ENCODE results near the gene SMAD2.

DNA sequence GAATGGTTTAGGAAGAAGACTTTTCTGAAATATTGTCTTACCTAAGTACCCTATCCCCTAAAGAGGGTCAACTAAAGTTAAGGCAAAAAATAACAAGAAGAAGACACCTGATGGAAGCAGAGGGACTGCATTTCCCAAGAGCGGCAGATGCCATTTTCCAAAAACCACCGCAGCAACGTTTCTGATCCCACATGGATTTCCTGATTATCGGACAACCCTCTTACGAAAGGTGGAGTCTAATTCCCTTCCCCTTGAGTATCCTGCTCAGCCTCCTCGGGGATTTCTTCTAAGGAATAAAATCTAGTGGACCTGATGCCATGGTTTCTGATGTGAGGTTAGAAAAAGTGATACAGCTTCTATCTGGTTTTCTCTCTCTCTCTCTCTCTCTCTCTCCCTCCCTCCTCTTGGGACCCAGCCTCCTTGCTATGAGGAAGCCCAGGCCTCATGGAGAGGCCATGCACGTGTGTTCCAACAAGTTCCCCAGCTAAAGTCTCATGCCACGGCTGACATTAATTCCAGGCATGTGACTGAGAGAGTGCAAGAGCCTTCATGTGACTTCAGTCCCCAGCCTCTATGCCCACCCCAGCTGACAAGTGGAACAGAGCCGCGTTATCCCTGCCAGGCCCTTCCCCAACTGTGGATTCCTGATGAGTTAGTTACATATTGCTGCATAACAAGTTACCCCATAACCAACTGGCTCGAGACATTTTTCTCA lies 150.3 kb downstream of the SMAD2 start:
- TF ChIP-seq, protein P1, sequence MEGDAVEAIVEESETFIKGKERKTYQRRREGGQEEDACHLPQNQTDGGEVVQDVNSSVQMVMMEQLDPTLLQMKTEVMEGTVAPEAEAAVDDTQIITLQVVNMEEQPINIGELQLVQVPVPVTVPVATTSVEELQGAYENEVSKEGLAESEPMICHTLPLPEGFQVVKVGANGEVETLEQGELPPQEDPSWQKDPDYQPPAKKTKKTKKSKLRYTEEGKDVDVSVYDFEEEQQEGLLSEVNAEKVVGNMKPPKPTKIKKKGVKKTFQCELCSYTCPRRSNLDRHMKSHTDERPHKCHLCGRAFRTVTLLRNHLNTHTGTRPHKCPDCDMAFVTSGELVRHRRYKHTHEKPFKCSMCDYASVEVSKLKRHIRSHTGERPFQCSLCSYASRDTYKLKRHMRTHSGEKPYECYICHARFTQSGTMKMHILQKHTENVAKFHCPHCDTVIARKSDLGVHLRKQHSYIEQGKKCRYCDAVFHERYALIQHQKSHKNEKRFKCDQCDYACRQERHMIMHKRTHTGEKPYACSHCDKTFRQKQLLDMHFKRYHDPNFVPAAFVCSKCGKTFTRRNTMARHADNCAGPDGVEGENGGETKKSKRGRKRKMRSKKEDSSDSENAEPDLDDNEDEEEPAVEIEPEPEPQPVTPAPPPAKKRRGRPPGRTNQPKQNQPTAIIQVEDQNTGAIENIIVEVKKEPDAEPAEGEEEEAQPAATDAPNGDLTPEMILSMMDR (conservative IDR thresholded peaks at IDR 0.05; ENCODE audit: low read length): no peak
- TF ChIP-seq EZH2phosphoT487 (IDR thresholded peaks at IDR 0.05; ENCODE audit: borderline replicate concordance): no peak

Measured in Loucy (cell line).